Measurements from ENCODE around the gene ARHGEF2. TPM values are rescaled to one million over a fixed set of nuclear protein-coding genes. Genes with fewer than 3 reads are reported as not detected.
A peak's percentile ranks its signal among the peaks of the same experiment; 100 is the strongest.

The ARHGEF2 gene
- total RNA-seq, 2 experiments from 2014 or later, result 147 to 150 TPM

- H3K4me3 Mint-ChIP-seq, result no peak overlapping the region
- ChIA-PET POLR2A (interaction anchor here (1.0 to 4.8 kb wide), 7 partner anchors 9 to 38 kb away, joined by 3 to 30 read pairs (median 6); partner anchors contain the start of genes ARHGEF2, KHDC4 and RXFP4), CTCF (interaction anchor here (1.7 to 1.8 kb wide), 2 partner anchors 14 to 38 kb away, joined by 4 to 7 read pairs; no protein-coding TSS in a partner anchor)
- peaks cover 18% of the 10 kb centered on the region for H3K4me1 Mint-ChIP-seq (ENCODE audit: low read depth)
- no peaks in the 10 kb centered on the region for H3K27me3 Mint-ChIP-seq
- peak overlapping the region; percentile 30 for H3K27ac Mint-ChIP-seq
- TF ChIP-seq CTCF (IDR thresholded peaks at IDR 0.05), result no peak
- H3K36me3 Mint-ChIP-seq (ENCODE audit: low read depth), result peaks cover 54% of the 10 kb centered on the region
- intact Hi-C loops (cut with micrococcal nuclease), result no loop called here
- ATAC-seq (no peak), DNase-seq (no peak)
- H3K9me3 Mint-ChIP-seq, result no peaks in the 10 kb centered on the region
Observed at GRCh38 chr1:155951753-155952504, 26.4 kb downstream of the ARHGEF2 start.

GRCh38 chr1:155950829-155951228, 27.5 kb downstream of the ARHGEF2 start:
- POLR2A ChIA-PET, result interaction anchor here (0.7 to 4.8 kb wide), 5 partner anchors 10 to 39 kb away, joined by 3 to 30 read pairs (median 6); partner anchors contain the start of genes ARHGEF2 and RXFP4
- CTCF ChIA-PET, result interaction anchor here (0.7 to 1.8 kb wide), 4 partner anchors 13 to 115 kb away, joined by 3 to 7 read pairs (median 4); partner anchors contain the start of gene KHDC4
- ATAC-seq, result no peak

GRCh38 chr1:155947741-155948140, 30.6 kb downstream of the ARHGEF2 start:
- H3K27me3 Mint-ChIP-seq, result no peaks in the 10 kb centered on the region
- POLR2A ChIA-PET, result interaction anchor here (0.5 to 1.7 kb wide), 4 partner anchors 9 to 97 kb away, joined by 3 to 7 read pairs (median 4); partner anchors contain the start of gene KHDC4
- intact Hi-C loops (cut with micrococcal nuclease), result loop anchor here (2.0 kb wide), 1 partner anchor 29 kb away; no protein-coding TSS in a partner anchor

More at GRCh38 chr1:155950829-155951228, 27.5 kb downstream of the ARHGEF2 start:
- DNase-seq, result no peak
- intact Hi-C loops (cut with micrococcal nuclease), result no loop called here
- peaks cover 60% of the 10 kb centered on the region for H3K36me3 Mint-ChIP-seq (ENCODE audit: low read depth)
- no peak for TF ChIP-seq CTCF (IDR thresholded peaks at IDR 0.05)
- H3K4me1 Mint-ChIP-seq (ENCODE audit: low read depth), result peaks cover 29% of the 10 kb centered on the region
- H3K27ac Mint-ChIP-seq, result no peak overlapping the region
- no peaks in the 10 kb centered on the region for H3K9me3 Mint-ChIP-seq
- H3K4me3 Mint-ChIP-seq, result no peak overlapping the region
- H3K27me3 Mint-ChIP-seq, result no peaks in the 10 kb centered on the region

GRCh38 chr1:155947292-155947691, 31.1 kb downstream of the ARHGEF2 start:
- H3K4me1 Mint-ChIP-seq (ENCODE audit: low read depth), result peaks cover 47% of the 10 kb centered on the region
- POLR2A ChIA-PET, result interaction anchor here (0.5 to 10.2 kb wide), 5 partner anchors 9 to 96 kb away, joined by 3 to 128 read pairs (median 5); partner anchors contain the start of genes ARHGEF2 and KHDC4
- peaks cover 49% of the 10 kb centered on the region for H3K36me3 Mint-ChIP-seq (ENCODE audit: low read depth)
- no peak for TF ChIP-seq CTCF (IDR thresholded peaks at IDR 0.05)
- peak overlapping the region; percentile 55 for H3K4me3 Mint-ChIP-seq
- H3K27ac Mint-ChIP-seq, result peak overlapping the region; percentile 88
- CTCF ChIA-PET, result interaction anchor here (1.0 to 2.9 kb wide), 2 partner anchors 9 to 42 kb away, joined by 8 to 12 read pairs; no protein-coding TSS in a partner anchor
- DNase-seq, result no peak
- H3K27me3 Mint-ChIP-seq, result no peaks in the 10 kb centered on the region
- H3K9me3 Mint-ChIP-seq, result no peaks in the 10 kb centered on the region
- ATAC-seq, result no peak
- intact Hi-C loops (cut with micrococcal nuclease), result loop anchor here (2.0 kb wide), 1 partner anchor 30 kb away; no protein-coding TSS in a partner anchor

More at GRCh38 chr1:155947741-155948140, 30.6 kb downstream of the ARHGEF2 start:
- Mint-ChIP-seq H3K4me3 (no peak overlapping the region), H3K36me3 (ENCODE audit: low read depth) (peaks cover 53% of the 10 kb centered on the region), H3K9me3 (no peaks in the 10 kb centered on the region), H3K27ac (peak overlapping the region; percentile 88), H3K4me1 (ENCODE audit: low read depth) (peaks cover 47% of the 10 kb centered on the region)
- no peak for DNase-seq
- no peak for ATAC-seq
- CTCF ChIA-PET, result interaction anchor here (0.8 to 2.9 kb wide), 4 partner anchors 9 to 42 kb away, joined by 3 to 13 read pairs (median 10); partner anchors contain the start of gene ARHGEF2
- TF ChIP-seq CTCF (IDR thresholded peaks at IDR 0.05), result no peak
